T-cell (primary cell): Measurements from ENCODE around the gene LRRC1. TPM values are rescaled to one million over a fixed set of nuclear protein-coding genes. Genes with fewer than 3 reads are reported as not detected.

Experiments used
- ATAC-seq, 4 experiments: fragments of 200-7000 bp in 3 of 4; fragments of 150-1000 bp in 1 of 4; cut with Tn5 transposase; replicated peaks in 1 of 4; 1 replicate in 3 of 4; 2 replicates in 1 of 4; pipeline ENCODE4 v1.10.0; 2021; ENCODE audit warnings: moderate library complexity in 3 of 4, mild to moderate bottlenecking in 2 of 4, moderate number of reproducible peaks in 1 of 4
- CTCF ChIA-PET, 2 donors: fragments of 300-600 bp; sonication (Branson Sonifier 250); formaldehyde crosslinking; loops; one replicate each; lab custom pipeline; 2022; ENCODE audit warnings: antibody characterized with exemption in 2 of 2; lab: Charles Lee
- POLR2A ChIA-PET, 2 donors: fragments of 300-600 bp; sonication (Branson Sonifier 250); formaldehyde crosslinking; loops; one replicate each; lab custom pipeline; 2022; ENCODE audit warnings: antibody characterized with exemption in 2 of 2; lab: Charles Lee
- DNase-seq, 35 experiments: peaks; one replicate each; pipeline versions ENCODE4 v3.0.0 to v3.0.0-alpha.2; 2013 to 2023
- H3K27ac ChIP-seq: one replicate; pipeline ENCODE4 v1.5.1; 2013; ENCODE audit warnings: low read length
- H3K27me3 ChIP-seq, 2 experiments: replicated peaks in 1 of 2; 1 replicate in 1 of 2; 2 replicates in 1 of 2; pipeline versions ENCODE4 v1.6.1 to v1.7.0; 2013; ENCODE audit warnings: low read length in 1 of 2, mixed read lengths in 1 of 2; ENCODE audit not compliant: control insufficient read depth in 2 of 2, insufficient read depth in 2 of 2; ENCODE audit errors: extremely low read depth in 1 of 2
- H3K36me3 ChIP-seq, 2 donors: 1 replicate in 1 of 2; 2 replicates in 1 of 2; pipeline versions ENCODE4 v1.6.1 to v1.7.0; 2013; ENCODE audit warnings: low read length in 1 of 2; ENCODE audit not compliant: control insufficient read depth in 2 of 2, insufficient read depth in 1 of 2; ENCODE audit errors: extremely low read depth in 1 of 2
- H3K4me1 ChIP-seq, 2 experiments: 1 replicate in 1 of 2; 2 replicates in 1 of 2; pipeline versions ENCODE4 v1.6.1 to v1.7.0; 2013; ENCODE audit warnings: low read length in 2 of 2, mixed read lengths in 1 of 2; ENCODE audit not compliant: insufficient read depth in 2 of 2, control insufficient read depth in 1 of 2; ENCODE audit errors: extremely low read depth in 1 of 2
- H3K4me3 ChIP-seq, 2 donors: 1 replicate in 1 of 2; 2 replicates in 1 of 2; pipeline versions ENCODE4 v1.5.1 to v1.7.0; 2013; ENCODE audit warnings: mild to moderate bottlenecking in 2 of 2, low read length in 1 of 2, moderate library complexity in 1 of 2; ENCODE audit not compliant: control insufficient read depth in 1 of 2; ENCODE audit errors: extremely low read depth in 1 of 2
- H3K9me3 ChIP-seq: 2 replicates; pipeline ENCODE4 v1.7.0; 2013
- H3K27ac Mint-ChIP-seq, 2 donors: one replicate each; pipeline ENCODE4 v1.8.0; 2020 to 2021; ENCODE audit warnings: mild to moderate bottlenecking in 2 of 2, mixed read lengths in 2 of 2
- H3K27me3 Mint-ChIP-seq, 2 donors: one replicate each; pipeline ENCODE4 v1.8.0; 2021 to 2022; ENCODE audit warnings: mixed read lengths in 2 of 2
- H3K36me3 Mint-ChIP-seq: one replicate; pipeline ENCODE4 v1.8.0; 2021; ENCODE audit warnings: mixed read lengths
- H3K4me1 Mint-ChIP-seq, 3 donors: one replicate each; pipeline ENCODE4 v1.8.0; 2020 to 2022; ENCODE audit warnings: mixed read lengths in 3 of 3, mild to moderate bottlenecking in 1 of 3
- H3K4me3 Mint-ChIP-seq, 3 donors: one replicate each; pipeline ENCODE4 v1.8.0; 2020 to 2022; ENCODE audit warnings: mild to moderate bottlenecking in 3 of 3, mixed read lengths in 3 of 3, moderate library complexity in 3 of 3
- H3K9me3 Mint-ChIP-seq, 3 donors: one replicate each; pipeline ENCODE4 v1.8.0; 2020 to 2022; ENCODE audit warnings: mixed read lengths in 3 of 3
- WGBS: methylation state at CpG from one replicate; pipeline ENCODE4 v1.1.5; 2013; ENCODE audit warnings: missing lambda C conversion rate; ENCODE audit not compliant: insufficient coverage; 5-methylcytosine and 5-hydroxymethylcytosine counted together
- total RNA-seq, 35 experiments: library from RNA in 6 of 35; stranded (reverse) in 6 of 35; fragments of 120-200 nt in 1 of 35; gene quantifications; one replicate each; pipeline versions ENCODE4 v1.2.1 to v1.2.4 and lab custom pipeline; 2013 to 2026

Gene LRRC1
- total RNA-seq, 5 donors from 2014 or later (not counting 1 experiment from before 2014, with no cell fraction given) = 2.1 to 3.9 (median 2.8) TPM

- no peak overlapping the region for H3K4me3 Mint-ChIP-seq
- ChIA-PET CTCF (no interaction called here), POLR2A (no interaction called here)
- H3K27ac Mint-ChIP-seq = no peak overlapping the region
- Histone ChIP-seq H3K27me3 (no peaks in the 10 kb centered on the region), H3K4me3 (no peak overlapping the region), H3K4me1 (no peaks in the 10 kb centered on the region), H3K27ac (no peak overlapping the region), H3K36me3 (no peaks in the 10 kb centered on the region), H3K9me3 (no peaks in the 10 kb centered on the region)
- no peak for ATAC-seq
- no peaks in the 10 kb centered on the region for H3K36me3 Mint-ChIP-seq
- 100% methylated on average over 1 of the region's 5 CpGs for WGBS
- no peaks in the 10 kb centered on the region for H3K4me1 Mint-ChIP-seq
- DNase-seq = no peak
- H3K9me3 Mint-ChIP-seq = no peaks in the 10 kb centered on the region
- H3K27me3 Mint-ChIP-seq = no peaks in the 10 kb centered on the region
Measured at GRCh38 chr6:53831081-53831869, 36.5 kb downstream of the LRRC1 start.

DNA sequence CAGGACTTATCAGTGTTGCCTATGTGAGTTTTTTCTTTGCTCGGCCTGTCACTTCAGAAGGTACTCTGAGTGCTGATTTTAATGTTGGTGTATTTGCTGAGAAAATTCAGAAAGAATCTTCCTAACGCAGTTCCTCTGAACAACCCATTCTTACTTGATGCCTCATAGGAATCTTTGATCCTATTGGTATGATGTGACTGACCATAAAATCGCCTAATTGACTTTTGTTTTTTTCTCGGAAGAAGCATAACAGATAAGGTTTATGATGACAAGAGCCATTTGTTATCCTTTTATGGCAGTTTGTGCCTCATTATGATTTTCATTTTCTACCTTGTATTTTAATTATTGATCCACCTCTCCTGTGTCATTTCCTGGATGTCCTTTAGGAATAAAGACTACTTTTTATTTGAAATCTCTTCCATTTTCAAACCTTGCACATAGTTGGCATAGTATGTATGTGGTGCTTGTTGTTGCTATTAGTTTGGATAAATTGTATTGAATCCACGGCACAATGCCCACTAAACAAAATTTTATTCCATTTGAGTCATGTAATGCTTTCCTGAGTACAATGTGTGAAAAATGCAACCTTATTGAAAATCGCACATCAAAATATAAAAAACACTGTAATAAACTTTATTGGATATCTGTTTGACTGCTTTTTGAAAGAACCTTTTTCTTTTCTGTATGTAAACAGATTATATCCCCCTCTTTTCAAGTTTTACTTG, 37.3 kb downstream of the LRRC1 start:
- no peak overlapping the region for H3K27ac Mint-ChIP-seq
- no peaks in the 10 kb centered on the region for H3K36me3 ChIP-seq
- H3K27me3 ChIP-seq = no peaks in the 10 kb centered on the region
- H3K4me1 Mint-ChIP-seq = peaks cover 0 to under 1% (median 0%) of the 10 kb centered on the region in 3 donors
- H3K4me3 ChIP-seq = no peak overlapping the region
- no CpG with 5 or more reads among the region's 6 CpGs for WGBS
- no peaks in the 10 kb centered on the region for H3K9me3 ChIP-seq
- H3K4me3 Mint-ChIP-seq = no peak overlapping the region
- H3K9me3 Mint-ChIP-seq = no peaks in the 10 kb centered on the region
- DNase-seq = no peak
- CTCF ChIA-PET = no interaction called here
- no peaks in the 10 kb centered on the region for H3K4me1 ChIP-seq
- ATAC-seq = no peak
- H3K36me3 Mint-ChIP-seq = no peaks in the 10 kb centered on the region
- POLR2A ChIA-PET = no interaction called here
- H3K27me3 Mint-ChIP-seq = no peaks in the 10 kb centered on the region
- no peak overlapping the region for H3K27ac ChIP-seq

DNA sequence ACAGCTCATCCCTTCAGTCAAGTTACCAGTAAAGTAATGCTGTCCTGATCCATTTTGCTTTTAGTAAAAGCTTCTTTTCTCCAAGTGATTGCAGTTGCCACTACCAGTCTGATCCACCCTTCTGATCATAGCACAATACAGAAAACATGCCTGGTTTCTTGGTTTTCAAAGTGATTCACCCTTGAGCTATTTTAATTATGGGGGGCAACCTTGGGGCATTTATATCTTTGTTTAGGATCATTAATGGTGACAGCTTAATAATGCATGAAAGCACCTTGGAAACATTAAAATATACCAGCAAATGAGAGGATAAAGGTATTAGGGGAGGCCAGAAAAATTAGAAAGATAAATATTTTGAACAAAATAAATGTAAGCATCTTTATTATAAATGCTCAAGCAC, 38.4 kb downstream of the LRRC1 start:
- POLR2A ChIA-PET = no interaction called here

DNA sequence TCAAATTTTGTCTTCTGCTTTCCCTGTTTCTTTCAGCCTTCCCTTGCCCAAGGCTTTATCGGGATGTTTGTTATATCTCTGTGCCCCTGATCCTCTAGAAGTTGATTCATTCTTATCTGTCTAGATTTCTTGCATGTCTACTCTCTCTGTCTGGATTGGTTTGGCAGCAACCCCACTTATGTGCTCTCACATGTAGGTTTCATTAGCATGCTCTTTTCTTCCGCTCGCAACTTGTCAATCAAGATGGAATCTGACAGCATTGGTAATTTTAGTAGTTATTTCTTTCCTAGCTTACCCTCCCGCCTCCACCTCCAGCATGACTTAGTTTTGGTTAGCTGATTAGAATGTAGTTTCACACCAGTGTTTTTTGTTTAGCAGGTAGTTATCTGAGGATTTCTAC, 39.3 kb downstream of the LRRC1 start:
- H3K36me3 Mint-ChIP-seq = no peaks in the 10 kb centered on the region

More for the DNA sequence above, 38.4 kb downstream of the LRRC1 start:
- no peak overlapping the region for H3K4me3 Mint-ChIP-seq
- no peaks in the 10 kb centered on the region for H3K27me3 ChIP-seq
- no peak overlapping the region for H3K27ac Mint-ChIP-seq
- H3K9me3 ChIP-seq = no peaks in the 10 kb centered on the region
- H3K27me3 Mint-ChIP-seq = no peaks in the 10 kb centered on the region
- no peaks in the 10 kb centered on the region for H3K4me1 ChIP-seq
- no peak for ATAC-seq
- no peak for DNase-seq
- no peaks in the 10 kb centered on the region for H3K36me3 ChIP-seq
- no peaks in the 10 kb centered on the region for H3K36me3 Mint-ChIP-seq
- H3K4me3 ChIP-seq = no peak overlapping the region
- no peak overlapping the region for H3K27ac ChIP-seq
- CTCF ChIA-PET = no interaction called here
- H3K9me3 Mint-ChIP-seq = no peaks in the 10 kb centered on the region
- H3K4me1 Mint-ChIP-seq = peaks cover 0 to 5% (median 0%) of the 10 kb centered on the region in 3 donors

DNA sequence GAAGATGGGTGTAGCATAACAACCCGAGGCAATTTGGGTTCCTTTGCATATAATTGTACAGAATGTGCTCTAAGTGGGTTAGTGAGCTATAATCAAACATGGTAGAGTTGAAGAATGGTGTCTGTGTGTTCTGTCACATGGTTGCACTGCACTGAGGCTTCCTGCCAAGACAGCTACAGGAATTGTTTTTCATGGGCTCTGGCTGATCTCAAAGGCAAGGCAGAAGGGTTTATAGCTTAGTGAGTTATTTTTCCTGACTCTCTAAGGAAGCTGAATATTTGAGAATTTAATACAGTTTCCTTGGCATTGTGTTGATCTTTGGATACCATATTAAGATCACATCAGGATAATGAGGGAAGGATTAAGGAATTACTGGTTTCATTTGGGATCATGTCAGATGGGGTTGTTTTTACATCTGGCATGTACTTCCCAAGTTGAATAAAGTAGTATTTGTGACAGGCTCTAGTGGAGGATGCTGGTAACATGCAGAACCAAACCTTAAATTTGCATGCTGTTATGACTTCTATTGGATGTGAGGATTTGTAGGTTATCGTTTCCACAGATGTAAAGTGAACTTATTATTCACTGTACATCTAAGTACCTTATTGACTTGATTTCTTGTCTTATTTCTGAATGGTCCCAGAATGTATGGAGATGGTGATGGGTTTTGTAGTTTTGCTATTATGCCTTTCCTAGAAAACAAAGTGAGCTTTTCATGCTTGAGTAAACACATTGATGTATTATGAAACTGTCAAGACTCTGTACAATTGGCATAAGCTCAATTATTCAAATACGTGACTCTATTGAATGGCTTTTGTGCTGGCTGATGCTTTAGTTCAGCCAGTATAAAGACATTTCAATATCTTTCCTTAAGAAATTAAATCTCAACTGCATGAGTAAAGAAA, 43.3 kb downstream of the LRRC1 start:
- no peak for ATAC-seq
- ChIA-PET POLR2A (no interaction called here), CTCF (interaction anchor here in 1 of 2 donors (0.5 to 0.6 kb wide), 2 partner anchors 25 to 114 kb away, joined by 4 to 5 read pairs; no protein-coding TSS in a partner anchor)

More for the DNA sequence above, 39.3 kb downstream of the LRRC1 start:
- ChIA-PET POLR2A (no interaction called here), CTCF (no interaction called here)
- Mint-ChIP-seq H3K4me3 (no peak overlapping the region), H3K27me3 (no peaks in the 10 kb centered on the region), H3K4me1 (peaks cover 0 to 5% (median 0%) of the 10 kb centered on the region in 3 donors), H3K9me3 (no peaks in the 10 kb centered on the region), H3K27ac (no peak overlapping the region)
- H3K9me3 ChIP-seq = no peaks in the 10 kb centered on the region
- H3K27ac ChIP-seq = no peak overlapping the region
- H3K4me1 ChIP-seq = no peaks in the 10 kb centered on the region
- no peaks in the 10 kb centered on the region for H3K36me3 ChIP-seq
- H3K4me3 ChIP-seq = no peak overlapping the region
- no peak for ATAC-seq
- no peaks in the 10 kb centered on the region for H3K27me3 ChIP-seq
- 100% methylated on average over 1 of the region's 4 CpGs for WGBS
- DNase-seq = no peak

DNA sequence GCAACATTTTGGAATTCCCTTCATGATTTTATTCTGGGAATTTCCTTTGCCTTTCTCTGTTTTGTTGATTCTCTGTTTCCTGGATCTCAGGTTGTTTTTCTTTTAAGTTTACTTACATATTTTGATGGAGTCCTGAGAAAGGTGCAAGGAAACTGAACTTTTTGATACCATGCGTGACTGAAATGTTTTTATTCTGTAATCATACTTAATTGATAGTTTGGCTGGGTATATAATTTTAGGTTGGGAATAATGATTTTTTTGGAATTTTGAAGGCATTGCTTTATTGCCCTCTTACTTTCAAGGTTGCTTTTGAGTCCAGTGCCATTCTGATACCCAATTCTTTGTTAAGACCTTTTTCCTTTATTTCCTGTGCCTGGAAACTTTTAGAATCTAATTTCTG, 45.2 kb downstream of the LRRC1 start:
- peaks cover 0 to 9% (median 6%) of the 10 kb centered on the region in 3 donors for H3K9me3 Mint-ChIP-seq
- H3K27ac Mint-ChIP-seq = no peak overlapping the region
- ATAC-seq = no peak
- H3K4me3 Mint-ChIP-seq = no peak overlapping the region
- POLR2A ChIA-PET = no interaction called here
- Histone ChIP-seq H3K4me1 (no peaks in the 10 kb centered on the region), H3K27me3 (no peaks in the 10 kb centered on the region), H3K27ac (no peak overlapping the region), H3K36me3 (no peaks in the 10 kb centered on the region), H3K9me3 (no peaks in the 10 kb centered on the region), H3K4me3 (no peak overlapping the region)
- WGBS = 100% methylated on average over 1 of the region's 1 CpG
- no peak for DNase-seq
- CTCF ChIA-PET = interaction anchor here (0.6 to 0.7 kb wide), 2 partner anchors 110 to 1817 kb away, joined by 3 read pairs; no protein-coding TSS in a partner anchor
- peaks cover 0 to 5% (median 0%) of the 10 kb centered on the region in 3 donors for H3K4me1 Mint-ChIP-seq
- H3K36me3 Mint-ChIP-seq = peaks cover 21% of the 10 kb centered on the region
- no peaks in the 10 kb centered on the region for H3K27me3 Mint-ChIP-seq

More for the DNA sequence above, 43.3 kb downstream of the LRRC1 start:
- H3K4me3 ChIP-seq = no peak overlapping the region
- no peaks in the 10 kb centered on the region for H3K36me3 ChIP-seq
- H3K27me3 Mint-ChIP-seq = no peaks in the 10 kb centered on the region
- peaks cover 15% of the 10 kb centered on the region for H3K36me3 Mint-ChIP-seq
- peaks cover 0 to 5% (median 0%) of the 10 kb centered on the region in 3 donors for H3K4me1 Mint-ChIP-seq
- H3K9me3 Mint-ChIP-seq = peaks cover 0 to 9% (median 6%) of the 10 kb centered on the region in 3 donors
- no peak overlapping the region for H3K27ac Mint-ChIP-seq
- no peaks in the 10 kb centered on the region for H3K4me1 ChIP-seq
- WGBS = 50% methylated on average over 1 of the region's 3 CpGs
- H3K9me3 ChIP-seq = no peaks in the 10 kb centered on the region
- no peak for DNase-seq
- H3K4me3 Mint-ChIP-seq = no peak overlapping the region
- no peak overlapping the region for H3K27ac ChIP-seq
- H3K27me3 ChIP-seq = no peaks in the 10 kb centered on the region
